HCT116 (cell line): ENCODE measurements around the gene CD3G. TPM values are rescaled to one million over a fixed set of nuclear protein-coding genes. Genes with fewer than 3 reads are reported as not detected.

Source experiments
- ATAC-seq: fragments of 200-7000 bp; cut with Tn5 transposase; 2 replicates; pipeline ENCODE4 v1.9.1; 2020; ENCODE audit warnings: mild to moderate bottlenecking, moderate library complexity
- BruUV-seq: library from RNA; stranded (reverse); fragments of 400-500 nt; replicated peaks from 2 replicates; lab custom pipeline; 2021; lab: Mats Ljungman, UMichigan
- CTCF ChIA-PET: fragments of 300-600 bp; sonication (Branson Sonifier 250); formaldehyde crosslinking; loops from one replicate; lab custom pipeline; 2021; ENCODE audit warnings: antibody characterized with exemption; lab: Charles Lee
- POLR2A ChIA-PET: fragments of 300-600, 350-600 bp; sonication (Branson Sonifier 250); formaldehyde crosslinking; loops from one replicate; lab custom pipeline; 2021; ENCODE audit warnings: antibody characterized with exemption; lab: Charles Lee
- RAD21 ChIA-PET, 2 experiments: fragments of 300-600 bp; sonication (Branson Sonifier 250); formaldehyde crosslinking; loops; one replicate each; lab custom pipeline; 2023; ENCODE audit warnings: low total read pairs in 2 of 2; ENCODE audit not compliant: uncharacterized antibody in 2 of 2, unreplicated experiment in 2 of 2, low non-redundant PET in 1 of 2; lab: Charles Lee
- DNase-seq: peaks from one replicate; pipeline ENCODE4 v3.0.0-alpha.2; 2010; ENCODE audit warnings: low read depth, low spot score
- H2AFZ ChIP-seq: fragments of 200-600 bp; shearing (Covaris generic), sonication (generic); 2 replicates; pipeline ENCODE4 v1.6.1; 2017; ENCODE audit warnings: low read depth, mixed run types, mixed read lengths, antibody characterized with exemption, low read length; ENCODE audit not compliant: poor library complexity, severe bottlenecking
- H3K27ac ChIP-seq: 2 replicates; pipeline ENCODE4 v1.5.1; 2012; ENCODE audit warnings: low read depth, low read length
- H3K27me3 ChIP-seq: fragments of 200-600 bp; sonication (generic); 2 replicates; pipeline ENCODE4 v1.6.1; 2016; ENCODE audit warnings: mixed run types, low read length, mixed read lengths; ENCODE audit not compliant: insufficient read depth
- H3K36me3 ChIP-seq, 2 experiments: fragments of 200-500 bp in 1 of 2; fragments of 200-600 bp in 1 of 2; sonication (Bioruptor generic) in 1 of 2; sonication (generic) in 1 of 2; 2 replicates each; pipeline versions ENCODE4 v1.5.1 to v1.6.1; 2014 to 2016; ENCODE audit warnings: low read length in 2 of 2, inconsistent platforms in 1 of 2, mixed read lengths in 1 of 2, mixed run types in 1 of 2; ENCODE audit not compliant: insufficient read depth in 2 of 2, control insufficient read depth in 1 of 2
- H3K4me1 ChIP-seq, 2 experiments: fragments of 200-600 bp in 1 of 2; sonication (generic) in 1 of 2; 2 replicates each; pipeline versions ENCODE4 v1.5.1 to v1.6.1; 2012 to 2017; ENCODE audit warnings: low read length in 2 of 2, inconsistent platforms in 1 of 2, mild to moderate bottlenecking in 1 of 2, mixed read lengths in 1 of 2, mixed run types in 1 of 2, moderate library complexity in 1 of 2; ENCODE audit not compliant: insufficient read depth in 2 of 2, control insufficient read depth in 1 of 2
- H3K4me2 ChIP-seq: fragments of 200-600 bp; sonication (generic); 2 replicates; pipeline ENCODE4 v1.6.1; 2017; ENCODE audit warnings: mixed run types, low read length, mixed read lengths
- H3K4me3 ChIP-seq, 2 experiments: fragments of 200-600 bp in 1 of 2; sonication (generic) in 1 of 2; replicated peaks in 1 of 2; 2 replicates each; pipeline ENCODE4 v1.5.1; 2011 to 2016; ENCODE audit warnings: low read length in 2 of 2, control low read depth in 1 of 2, low read depth in 1 of 2, mild to moderate bottlenecking in 1 of 2, mixed read lengths in 1 of 2, mixed run types in 1 of 2
- H3K79me2 ChIP-seq: fragments of 200-600 bp; sonication (generic); 2 replicates; pipeline ENCODE4 v1.6.1; 2017; ENCODE audit warnings: mild to moderate bottlenecking, mixed run types, low read length, moderate library complexity, mixed read lengths; ENCODE audit not compliant: insufficient read depth
- H3K9ac ChIP-seq: fragments of 200-600 bp; sonication (generic); 2 replicates; pipeline ENCODE4 v1.6.1; 2016; ENCODE audit warnings: low read length, mixed read lengths
- H3K9me2 ChIP-seq: fragments of 200-600 bp; sonication (generic), shearing (Covaris generic); 2 replicates; pipeline ENCODE4 v1.6.1; 2017; ENCODE audit warnings: mixed run types, mild to moderate bottlenecking, moderate library complexity; ENCODE audit not compliant: insufficient read depth
- H3K9me3 ChIP-seq, 2 experiments: fragments of 200-500 bp in 1 of 2; fragments of 200-600 bp in 1 of 2; sonication (Bioruptor generic) in 1 of 2; sonication (generic) in 1 of 2; 2 replicates each; pipeline ENCODE4 v1.6.1; 2014 to 2017; ENCODE audit warnings: low read length in 2 of 2, mixed read lengths in 2 of 2, inconsistent platforms in 1 of 2, low read depth in 1 of 2, mild to moderate bottlenecking in 1 of 2, mixed run types in 1 of 2, moderate library complexity in 1 of 2; ENCODE audit not compliant: control insufficient read depth in 1 of 2, insufficient read depth in 1 of 2
- H4K20me1 ChIP-seq: fragments of 200-600 bp; sonication (generic), shearing (Covaris generic); 2 replicates; pipeline ENCODE4 v1.6.1; 2017; ENCODE audit warnings: mixed run types, mild to moderate bottlenecking, moderate library complexity; ENCODE audit not compliant: insufficient read depth
- CBX3 ChIP-seq: IDR thresholded peaks from 2 replicates; pipeline ENCODE4 v1.6.1; 2012; ENCODE audit warnings: low read depth
- ELF1 ChIP-seq: IDR thresholded peaks from 2 replicates; pipeline ENCODE4 v1.6.1; 2012; ENCODE audit warnings: low read depth, borderline replicate concordance
- REST ChIP-seq: IDR thresholded peaks from 2 replicates; pipeline ENCODE4 v1.6.1; 2012; ENCODE audit warnings: low read depth
- SIN3A ChIP-seq: IDR thresholded peaks from 2 replicates; pipeline ENCODE4 v1.6.1; 2012; ENCODE audit warnings: low read depth
- SP1 ChIP-seq: IDR thresholded peaks from 2 replicates; pipeline ENCODE4 v1.6.1; 2012; ENCODE audit warnings: low read depth
- SRF ChIP-seq: IDR thresholded peaks from 2 replicates; pipeline ENCODE4 v1.6.1; 2012; ENCODE audit warnings: low read depth
- TCF7L2 ChIP-seq: IDR thresholded peaks from 2 replicates; pipeline ENCODE4 v1.7.0; 2011; ENCODE audit warnings: borderline replicate concordance, inconsistent platforms; ENCODE audit not compliant: insufficient read depth, insufficient read length; ENCODE audit errors: extremely low read depth
- ZNF274 ChIP-seq: fragments of 200-500 bp; sonication (Bioruptor generic); IDR thresholded peaks from 2 replicates; pipeline ENCODE4 v1.6.1; 2014; ENCODE audit warnings: mild to moderate bottlenecking, low read depth, low read length, inconsistent platforms
- intact Hi-C: fragments of 100-400 bp; cut with micrococcal nuclease; formaldehyde crosslinking; loops from 2 replicates; pipeline ENCODE4 v1.10.0; 2022
- total RNA-seq: library from RNA; stranded (reverse); gene quantifications from one replicate; pipeline ENCODE4 v1.2.1, GENCODE V29; 2021; ENCODE audit not compliant: unreplicated experiment
- TF ChIP-seq, protein P1 (sequence below): IDR thresholded peaks from 2 replicates; pipeline ENCODE4 v1.6.1; 2012

Gene CD3G
- total RNA-seq, 1 experiment from 2014 or later, result 0.20 TPM

- no peak for DNase-seq
- Histone ChIP-seq H3K27me3 (no peaks in the 10 kb centered on the region), H3K27ac (no peak overlapping the region), H3K9me2 (no peaks in the 10 kb centered on the region), H3K36me3 (peaks cover 50 to 61% of the 10 kb centered on the region in 2 experiments), H3K4me1 (no peaks in the 10 kb centered on the region), H3K4me3 (no peak overlapping the region), H2AFZ (no peak overlapping the region), H3K9ac (no peak overlapping the region), H3K9me3 (no peaks in the 10 kb centered on the region), H4K20me1 (no peaks in the 10 kb centered on the region), H3K79me2 (no peaks in the 10 kb centered on the region), H3K4me2 (no peak overlapping the region)
- ATAC-seq, result no peak
- ChIA-PET RAD21 (no interaction called here), CTCF (interaction anchor here (1.4 kb wide), 1 partner anchor 14 kb away, joined by 3 read pairs; no protein-coding TSS in a partner anchor), POLR2A (no interaction called here)
- no TSS peak for BruUV-seq
- TF ChIP-seq REST, result no peak
- TF ChIP-seq TCF7L2, result no peak
- no peak for TF ChIP-seq SIN3A
- TF ChIP-seq, protein P1, sequence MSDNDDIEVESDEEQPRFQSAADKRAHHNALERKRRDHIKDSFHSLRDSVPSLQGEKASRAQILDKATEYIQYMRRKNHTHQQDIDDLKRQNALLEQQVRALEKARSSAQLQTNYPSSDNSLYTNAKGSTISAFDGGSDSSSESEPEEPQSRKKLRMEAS, result no peak
- TF ChIP-seq SP1, result no peak
- TF ChIP-seq CBX3, result no peak
- TF ChIP-seq SRF, result no peak
- TF ChIP-seq ELF1, result no peak
- TF ChIP-seq ZNF274, result no peak
- intact Hi-C loops, result no loop called here
Measured at GRCh38 chr11:118375978-118376377, 31.8 kb downstream of the CD3G start.
